Brain microvascular endothelial cell (primary cell): ENCODE results near the gene ST6GALNAC4.

Experiments
- DNase-seq: peaks from one replicate; pipeline ENCODE4 v3.0.0-alpha.2; 2020
- H3K27ac ChIP-seq: fragments of 250-450 bp; sonication (Bioruptor Pico); 2 replicates; pipeline ENCODE4 v1.5.1; 2020; ENCODE audit warnings: mild to moderate bottlenecking, moderate library complexity
- H3K27me3 ChIP-seq: fragments of 250-450 bp; sonication (Bioruptor Pico); replicated peaks from 2 replicates; pipeline ENCODE4 v1.5.1; 2020; ENCODE audit warnings: mild to moderate bottlenecking
- H3K36me3 ChIP-seq: fragments of 250-450 bp; sonication (Bioruptor Pico); replicated peaks from 2 replicates; pipeline ENCODE4 v1.5.1; 2020; ENCODE audit warnings: mild to moderate bottlenecking
- H3K4me3 ChIP-seq: 2 replicates; pipeline ENCODE4 v1.5.1; 2011; ENCODE audit warnings: low read depth, mild to moderate bottlenecking, control low read depth, low read length, moderate library complexity
- CTCF ChIP-seq: IDR thresholded peaks from 2 replicates; pipeline ENCODE4 v1.5.1; 2011; ENCODE audit warnings: low read depth, mild to moderate bottlenecking, moderate library complexity, low read length, control low read depth, inconsistent platforms; ENCODE audit errors: missing control alignments
- in situ Hi-C: cut with HindIII; loops from 2 replicates; pipeline ENCODE4 v1.10.0; 2017; ENCODE audit warnings: low sequenced_read_pairs, low pct_ligation_motif_present

The ST6GALNAC4 gene

GRCh38 chr9:127877566-127877998, 39.3 kb downstream of the ST6GALNAC4 start, which contains the start of gene AK1:
AK1 (minus strand) TSS chr9:127877675; CDS start chr9:127874617, 3,058 bp downstream.
- no peak for TF ChIP-seq CTCF
- Histone ChIP-seq H3K27ac (no peak within 1 kb of the TSS), H3K36me3 (no peaks in the 10 kb centered on the region), H3K27me3 (no peaks in the 10 kb centered on the region), H3K4me3 (peak within 1 kb of the TSS; percentile 62)
- peak; percentile 29 for DNase-seq
- in situ Hi-C loops: no loop called here

GRCh38 chr9:127876764-127877562, 39.9 kb downstream of the ST6GALNAC4 start:
- H3K27ac ChIP-seq: no peak overlapping the region
- no peaks in the 10 kb centered on the region for H3K27me3 ChIP-seq
- DNase-seq: no peak
- H3K36me3 ChIP-seq: peaks cover 6% of the 10 kb centered on the region
- in situ Hi-C loops: no loop called here
- TF ChIP-seq CTCF: no peak
- H3K4me3 ChIP-seq: peak overlapping the region; percentile 62

- no peak overlapping the region for H3K27ac ChIP-seq
- no peaks in the 10 kb centered on the region for H3K27me3 ChIP-seq
- in situ Hi-C loops: no loop called here
- H3K4me3 ChIP-seq: no peak overlapping the region
- H3K36me3 ChIP-seq: peaks cover 9% of the 10 kb centered on the region
- TF ChIP-seq CTCF: no peak
- DNase-seq: no peak
Observed at GRCh38 chr9:127876026-127876763, 40.6 kb downstream of the ST6GALNAC4 start.

GRCh38 chr9:127875306-127875966, 41.4 kb downstream of the ST6GALNAC4 start:
- DNase-seq: peak; percentile 30
- no peaks in the 10 kb centered on the region for H3K27me3 ChIP-seq
- peaks cover 12% of the 10 kb centered on the region for H3K36me3 ChIP-seq
- TF ChIP-seq CTCF: no peak
- in situ Hi-C loops: no loop called here
- no peak overlapping the region for H3K27ac ChIP-seq
- no peak overlapping the region for H3K4me3 ChIP-seq

- DNase-seq: no peak
- no peak for TF ChIP-seq CTCF
- Histone ChIP-seq H3K27ac (no peak overlapping the region), H3K4me3 (no peak overlapping the region), H3K27me3 (no peaks in the 10 kb centered on the region), H3K36me3 (peaks cover 14% of the 10 kb centered on the region)
- in situ Hi-C loops: loop anchor here (25.0 kb wide), 1 partner anchor 112 kb away; no protein-coding TSS in a partner anchor
Observed at GRCh38 chr9:127874301-127875221, 42.3 kb downstream of the ST6GALNAC4 start.
